SK-N-SH treated with all-trans-retinoic acid at 6 μM for 48 hours (cell line): ENCODE results near the gene ADAMTS13.
A peak's percentile ranks its signal among the peaks of the same experiment; 100 is the strongest.

Experiments used
- ATAC-seq: fragments of 200-7000 bp; cut with Tn5 transposase; 3 replicates; pipeline ENCODE4 v1.9.1; 2020; ENCODE audit warnings: mild to moderate bottlenecking, moderate library complexity
- ARNTL ChIP-seq: fragments of 450-650 bp; formaldehyde crosslinking; IDR thresholded peaks from 2 replicates; pipeline ENCODE4 v1.5.0; 2020; ENCODE audit warnings: low read depth, mild to moderate bottlenecking, moderate library complexity, borderline replicate concordance
- BACH2 ChIP-seq: fragments of 250-450 bp; sonication (Bioruptor Pico); IDR thresholded peaks from 2 replicates; pipeline ENCODE4 v1.9.0; 2021; ENCODE audit warnings: mild to moderate bottlenecking, borderline replicate concordance
- CREB5 ChIP-seq: fragments of 250-450 bp; sonication (Bioruptor Pico); IDR thresholded peaks from 2 replicates; pipeline ENCODE4 v1.5.1; 2020; ENCODE audit warnings: low read depth, mild to moderate bottlenecking, moderate library complexity
- CSDC2 ChIP-seq: fragments of 250-450 bp; sonication (Bioruptor Pico); IDR thresholded peaks from 2 replicates; pipeline ENCODE4 v1.5.0; 2020; ENCODE audit warnings: mild to moderate bottlenecking, moderate library complexity
- CSRNP3 ChIP-seq: fragments of 250-450 bp; sonication (Bioruptor Pico); IDR thresholded peaks from 2 replicates; pipeline ENCODE4 v1.5.1; 2021; ENCODE audit warnings: mild to moderate bottlenecking, moderate library complexity
- ESRRG ChIP-seq: fragments of 250-450 bp; sonication (Bioruptor Pico); IDR thresholded peaks from 2 replicates; pipeline ENCODE4 v1.6.1; 2021; ENCODE audit warnings: mild to moderate bottlenecking
- GLIS3 ChIP-seq: fragments of 250-450 bp; sonication (Bioruptor Pico); IDR thresholded peaks from 2 replicates; pipeline ENCODE4 v1.5.0; 2020; ENCODE audit warnings: mild to moderate bottlenecking, moderate library complexity
- ISL1 ChIP-seq: fragments of 250-450 bp; sonication (Bioruptor Pico); IDR thresholded peaks from 2 replicates; pipeline ENCODE4 v2.1.2; 2022; ENCODE audit warnings: mild to moderate bottlenecking, moderate library complexity
- OSR1 ChIP-seq: fragments of 250-450 bp; sonication (Bioruptor Pico); IDR thresholded peaks from 2 replicates; pipeline ENCODE4 v1.8.0; 2022; ENCODE audit warnings: moderate library complexity, mild to moderate bottlenecking, inconsistent platforms
- PATZ1 ChIP-seq: fragments of 250-450 bp; sonication (Bioruptor Pico); IDR thresholded peaks from 2 replicates; pipeline ENCODE4 v1.8.0; 2020; ENCODE audit warnings: mild to moderate bottlenecking, moderate library complexity, borderline replicate concordance
- PPARA ChIP-seq: fragments of 250-450 bp; sonication (Bioruptor Pico); IDR thresholded peaks from 2 replicates; pipeline ENCODE4 v1.5.0; 2020; ENCODE audit warnings: mild to moderate bottlenecking, borderline replicate concordance
- TCF4 ChIP-seq: fragments of 250-450 bp; sonication (Bioruptor Pico); IDR thresholded peaks from 2 replicates; pipeline ENCODE4 v1.8.0; 2021; ENCODE audit warnings: mild to moderate bottlenecking, moderate library complexity, borderline replicate concordance
- TOX ChIP-seq: fragments of 250-450 bp; sonication (Bioruptor Pico); IDR thresholded peaks from 2 replicates; pipeline ENCODE4 v1.8.0; 2021; ENCODE audit warnings: mild to moderate bottlenecking, moderate library complexity, borderline replicate concordance
- TSHZ2 ChIP-seq: fragments of 250-450 bp; sonication (Bioruptor Pico); IDR thresholded peaks from 2 replicates; pipeline ENCODE4 v1.5.0; 2020; ENCODE audit warnings: mild to moderate bottlenecking, moderate library complexity
- ZC3H10 ChIP-seq: fragments of 250-450 bp; sonication (Bioruptor Pico); IDR thresholded peaks from 2 replicates; pipeline ENCODE4 v1.5.1; 2021; ENCODE audit warnings: mild to moderate bottlenecking, moderate library complexity
- ZFP3 ChIP-seq: fragments of 250-450 bp; sonication (Bioruptor Pico); IDR thresholded peaks from 2 replicates; pipeline ENCODE4 v1.5.0; 2020; ENCODE audit warnings: mild to moderate bottlenecking, moderate library complexity
- ZFP30 ChIP-seq: fragments of 450-650 bp; formaldehyde crosslinking; IDR thresholded peaks from 2 replicates; pipeline ENCODE4 v1.5.0; 2022; ENCODE audit warnings: mild to moderate bottlenecking, moderate library complexity
- ZNF565 ChIP-seq: fragments of 450-650 bp; formaldehyde crosslinking; conservative IDR thresholded peaks from 2 replicates; pipeline ENCODE4 v1.5.0; 2020; ENCODE audit warnings: low read depth, mild to moderate bottlenecking, moderate library complexity
- ZNF70 ChIP-seq: fragments of 450-650 bp; formaldehyde crosslinking; IDR thresholded peaks from 2 replicates; pipeline ENCODE4 v1.5.0; 2020; ENCODE audit warnings: mild to moderate bottlenecking, moderate library complexity
- ZNF8 ChIP-seq: fragments of 450-650 bp; formaldehyde crosslinking; IDR thresholded peaks from 2 replicates; pipeline ENCODE4 v1.5.0; 2020; ENCODE audit warnings: mild to moderate bottlenecking, moderate library complexity

Gene ADAMTS13

GRCh38 chr9:133459476-133460404 is 37.6 kb downstream of the ADAMTS13 start, which contains the start of gene CACFD1:
TSS of gene CACFD1 (plus strand) at chr9:133459978. CDS start at chr9:133460067, 89 bp downstream.
- ATAC-seq: peak; percentile 92
- TF ChIP-seq GLIS3 (CRISPR knock-in tag) (no peak), OSR1 (CRISPR knock-in tag) (no peak), CREB5 (CRISPR knock-in tag) (no peak), PATZ1 (no peak), ISL1 (no peak), BACH2 (no peak), PPARA (CRISPR knock-in tag) (no peak), ZFP3 (CRISPR knock-in tag) (no peak), TCF4 (CRISPR knock-in tag) (no peak), ZNF565 (no peak)

GRCh38 chr9:133460405-133461175 is 38.4 kb downstream of the ADAMTS13 start:
- ATAC-seq: no peak; the same call in 2 of the 3 replicates
- TF ChIP-seq PATZ1 (no peak), ZNF565 (no peak)

- TF ChIP-seq PPARA (CRISPR knock-in tag) (no peak), ZNF70 (no peak), TCF4 (CRISPR knock-in tag) (no peak), CSRNP3 (CRISPR knock-in tag) (no peak), ZNF565 (no peak), BACH2 (no peak), ESRRG (no peak), ZNF8 (CRISPR knock-in tag) (no peak), ZC3H10 (no peak), TOX (no peak), CREB5 (CRISPR knock-in tag) (no peak), PATZ1 (no peak), ZFP30 (CRISPR knock-in tag) (no peak), CSDC2 (CRISPR knock-in tag) (no peak), TSHZ2 (CRISPR knock-in tag) (no peak), ARNTL (CRISPR knock-in tag) (no peak)
- ATAC-seq: no peak
These were observed 39.8 kb downstream of the ADAMTS13 start for GRCh38 chr9:133461975-133462374.
